Cerebellar cortex (tissue), 1 donor: ENCODE results near the gene TMEM82.

Source experiments
- DNase-seq: peaks from one replicate; pipeline ENCODE4 v3.0.0-alpha.2; 2015; ENCODE audit warnings: low spot score

TMEM82 gene

GRCh38 chr1:15720861-15721260 lies 21.4 kb upstream of the TMEM82 start:
- no peak for DNase-seq

GRCh38 chr1:15722411-15722810 lies 19.9 kb upstream of the TMEM82 start:
- no peak for DNase-seq

GRCh38 chr1:15722836-15723532 lies 19.3 kb upstream of the TMEM82 start:
- DNase-seq, result no peak

- peak; percentile 41 for DNase-seq
These were observed 18.6 kb upstream of the TMEM82 start for GRCh38 chr1:15723631-15724246.

- no peak for DNase-seq
These were observed 17.1 kb upstream of the TMEM82 start for GRCh38 chr1:15724949-15725880.

GRCh38 chr1:15726508-15726907 lies 15.8 kb upstream of the TMEM82 start:
- no peak for DNase-seq

- no peak for DNase-seq
These were observed 15.3 kb upstream of the TMEM82 start for GRCh38 chr1:15727021-15727420.

GRCh38 chr1:15727424-15727823 lies 14.9 kb upstream of the TMEM82 start:
- DNase-seq, result no peak

- DNase-seq, result no peak
These were observed 14.3 kb upstream of the TMEM82 start for GRCh38 chr1:15727866-15728534.

- no peak for DNase-seq
These were observed 13.2 kb upstream of the TMEM82 start for GRCh38 chr1:15728937-15729657.

GRCh38 chr1:15730423-15730822 lies 11.9 kb upstream of the TMEM82 start:
- DNase-seq, result no peak

GRCh38 chr1:15730936-15731335 lies 11.4 kb upstream of the TMEM82 start:
- no peak for DNase-seq

GRCh38 chr1:15731735-15732685 lies 10.3 kb upstream of the TMEM82 start:
- DNase-seq, result peak; percentile 57

- no peak for DNase-seq
These were observed 9.6 kb upstream of the TMEM82 start for GRCh38 chr1:15732686-15733081.

GRCh38 chr1:15733218-15733725 lies 9.0 kb upstream of the TMEM82 start:
- peak; percentile 49 for DNase-seq

- DNase-seq, result no peak
These were observed 8.5 kb upstream of the TMEM82 start for GRCh38 chr1:15733726-15734226.

- DNase-seq, result no peak
These were observed 8.0 kb upstream of the TMEM82 start for GRCh38 chr1:15734296-15734695.

GRCh38 chr1:15734901-15735300 lies 7.4 kb upstream of the TMEM82 start:
- DNase-seq, result no peak

GRCh38 chr1:15735304-15736037 lies 6.8 kb upstream of the TMEM82 start:
- DNase-seq, result no peak
